Measurements from ENCODE around the gene DIRAS2.
"Not testable (repeated sequence)": the region's sequence is repeated elsewhere in the genome, so short reads cannot be mapped to it uniquely, and the experiment has no call there.

The DIRAS2 gene

GRCh38 chr9:90658783-90659182 is 16.2 kb upstream of the DIRAS2 start:
- CTCF ChIA-PET: no interaction called here
- TF ChIP-seq, protein P1, sequence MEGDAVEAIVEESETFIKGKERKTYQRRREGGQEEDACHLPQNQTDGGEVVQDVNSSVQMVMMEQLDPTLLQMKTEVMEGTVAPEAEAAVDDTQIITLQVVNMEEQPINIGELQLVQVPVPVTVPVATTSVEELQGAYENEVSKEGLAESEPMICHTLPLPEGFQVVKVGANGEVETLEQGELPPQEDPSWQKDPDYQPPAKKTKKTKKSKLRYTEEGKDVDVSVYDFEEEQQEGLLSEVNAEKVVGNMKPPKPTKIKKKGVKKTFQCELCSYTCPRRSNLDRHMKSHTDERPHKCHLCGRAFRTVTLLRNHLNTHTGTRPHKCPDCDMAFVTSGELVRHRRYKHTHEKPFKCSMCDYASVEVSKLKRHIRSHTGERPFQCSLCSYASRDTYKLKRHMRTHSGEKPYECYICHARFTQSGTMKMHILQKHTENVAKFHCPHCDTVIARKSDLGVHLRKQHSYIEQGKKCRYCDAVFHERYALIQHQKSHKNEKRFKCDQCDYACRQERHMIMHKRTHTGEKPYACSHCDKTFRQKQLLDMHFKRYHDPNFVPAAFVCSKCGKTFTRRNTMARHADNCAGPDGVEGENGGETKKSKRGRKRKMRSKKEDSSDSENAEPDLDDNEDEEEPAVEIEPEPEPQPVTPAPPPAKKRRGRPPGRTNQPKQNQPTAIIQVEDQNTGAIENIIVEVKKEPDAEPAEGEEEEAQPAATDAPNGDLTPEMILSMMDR (IDR thresholded peaks at IDR 0.05; ENCODE audit: control extremely low read depth, extremely low read depth, low read depth, missing control alignments): no peak
- POLR2A ChIA-PET: no interaction called here
- DNase-seq (ENCODE audit: extremely low spot score): no peak

DNA sequence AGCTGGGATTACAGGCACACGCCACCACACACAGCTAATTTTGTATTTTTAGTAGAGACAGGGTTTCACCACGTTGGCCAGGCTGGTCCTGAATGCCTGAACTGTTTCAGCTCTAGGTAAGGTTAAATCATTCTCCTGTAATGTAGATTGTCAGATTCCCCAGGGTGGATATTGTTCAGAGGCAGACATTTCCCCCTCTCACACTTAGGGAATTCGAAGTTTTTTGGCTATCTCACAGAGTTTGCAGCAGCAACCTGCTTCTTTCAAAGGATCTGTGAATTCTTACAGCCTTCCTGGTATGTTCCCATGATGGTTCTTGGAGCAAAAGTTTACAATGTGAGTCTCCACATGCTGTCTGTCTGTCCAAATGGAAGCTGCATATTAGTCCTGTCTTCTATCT is 15.6 kb upstream of the DIRAS2 start:
- DNase-seq (ENCODE audit: extremely low spot score): no peak
- TF ChIP-seq, protein P1 (IDR thresholded peaks at IDR 0.05; ENCODE audit: control extremely low read depth, extremely low read depth, low read depth, missing control alignments): no peak
- ChIA-PET CTCF (no interaction called here), POLR2A (no interaction called here)

- POLR2A ChIA-PET; DNase-seq (ENCODE audit: extremely low spot score): not testable (repeated sequence)
- CTCF ChIA-PET: interaction anchor here (0.9 kb wide), 1 partner anchor 12 kb away, joined by 3 read pairs; no protein-coding TSS in a partner anchor
Measured at GRCh38 chr9:90656876-90657275, 14.3 kb upstream of the DIRAS2 start.

DNA sequence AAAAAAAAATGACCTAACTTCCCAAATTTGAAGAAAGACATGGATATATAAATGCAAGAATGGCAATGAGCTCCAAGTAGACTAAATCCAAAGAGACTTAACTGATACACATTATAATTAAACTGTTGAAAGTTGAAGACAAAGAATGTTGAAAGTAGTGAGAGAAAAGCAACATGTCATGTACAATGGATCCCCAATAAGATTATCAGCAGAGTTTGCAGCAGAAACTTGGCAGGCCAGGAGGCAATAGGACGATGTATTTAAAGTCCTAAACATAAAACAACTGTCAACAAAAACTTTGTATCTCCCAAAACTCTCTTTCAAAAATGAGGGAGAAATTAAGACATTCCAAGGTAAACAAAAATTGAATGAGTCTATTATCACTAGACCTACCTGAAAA is 8.6 kb upstream of the DIRAS2 start:
- ChIA-PET POLR2A (no interaction called here), CTCF (interaction anchor here (0.9 to 1.5 kb wide), 2 partner anchors 10 to 33 kb away, joined by 3 read pairs; no protein-coding TSS in a partner anchor)
- no peak for DNase-seq (ENCODE audit: extremely low spot score)
- TF ChIP-seq, protein P1 (IDR thresholded peaks at IDR 0.05; ENCODE audit: control extremely low read depth, extremely low read depth, low read depth, missing control alignments): no peak

- no peak for DNase-seq (ENCODE audit: extremely low spot score)
- TF ChIP-seq, protein P1 (IDR thresholded peaks at IDR 0.05; ENCODE audit: control extremely low read depth, extremely low read depth, low read depth, missing control alignments): no peak
- ChIA-PET POLR2A (interaction anchor here (0.6 kb wide), 1 partner anchor 372 kb away, joined by 4 read pairs; no protein-coding TSS in a partner anchor), CTCF (interaction anchor here (0.9 kb wide), 1 partner anchor 38 kb away, joined by 3 read pairs; no protein-coding TSS in a partner anchor)
Measured at GRCh38 chr9:90647843-90648242, 5.2 kb upstream of the DIRAS2 start.

- ChIA-PET POLR2A (no interaction called here), CTCF (interaction anchor here (0.7 to 1.4 kb wide), 4 partner anchors 9 to 327 kb away, joined by 3 to 4 read pairs (median 3); no protein-coding TSS in a partner anchor)
- DNase-seq (ENCODE audit: extremely low spot score): no peak
- TF ChIP-seq, protein P1 (IDR thresholded peaks at IDR 0.05; ENCODE audit: control extremely low read depth, extremely low read depth, low read depth, missing control alignments): no peak
Measured at GRCh38 chr9:90645721-90646120, 3.1 kb upstream of the DIRAS2 start.

DNA sequence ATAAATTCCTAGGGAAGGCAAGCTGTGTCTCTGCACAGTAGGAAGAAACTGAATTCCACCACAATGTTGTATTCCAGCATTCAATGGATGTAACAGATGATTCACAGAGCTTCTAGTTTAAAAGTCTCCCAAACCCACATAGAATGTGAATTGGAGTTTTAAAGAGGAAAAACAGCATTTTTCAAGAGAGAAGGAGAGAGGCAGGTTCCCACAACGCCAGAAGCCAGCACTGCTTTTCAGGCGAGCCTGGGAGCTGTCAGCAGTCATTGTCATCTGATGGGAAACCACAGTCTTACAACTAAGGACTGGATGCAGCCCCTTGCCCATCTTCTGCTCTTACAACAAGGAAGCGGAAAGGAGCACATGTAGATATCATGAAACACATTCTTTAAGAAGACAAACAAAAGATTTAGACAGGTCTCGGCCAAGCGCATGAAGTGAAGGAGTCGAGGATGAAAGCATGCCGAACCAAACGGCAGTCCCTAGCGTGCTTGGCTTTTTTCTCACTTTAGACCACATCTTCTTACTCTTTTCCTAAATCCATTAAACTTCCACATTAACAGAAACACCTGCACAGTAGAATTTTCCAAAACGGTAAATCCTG is 638 bp downstream of the DIRAS2 start:
- TF ChIP-seq, protein P1 (IDR thresholded peaks at IDR 0.05; ENCODE audit: control extremely low read depth, extremely low read depth, low read depth, missing control alignments): no peak
- no peak for DNase-seq (ENCODE audit: extremely low spot score)
- CTCF ChIA-PET: interaction anchor here (1.1 to 1.2 kb wide), 2 partner anchors 9 to 324 kb away, joined by 3 read pairs; no protein-coding TSS in a partner anchor
- POLR2A ChIA-PET: no interaction called here

Measured in GM10248 (cell line).